Measurements from ENCODE around the gene TPSG1.

DNA sequence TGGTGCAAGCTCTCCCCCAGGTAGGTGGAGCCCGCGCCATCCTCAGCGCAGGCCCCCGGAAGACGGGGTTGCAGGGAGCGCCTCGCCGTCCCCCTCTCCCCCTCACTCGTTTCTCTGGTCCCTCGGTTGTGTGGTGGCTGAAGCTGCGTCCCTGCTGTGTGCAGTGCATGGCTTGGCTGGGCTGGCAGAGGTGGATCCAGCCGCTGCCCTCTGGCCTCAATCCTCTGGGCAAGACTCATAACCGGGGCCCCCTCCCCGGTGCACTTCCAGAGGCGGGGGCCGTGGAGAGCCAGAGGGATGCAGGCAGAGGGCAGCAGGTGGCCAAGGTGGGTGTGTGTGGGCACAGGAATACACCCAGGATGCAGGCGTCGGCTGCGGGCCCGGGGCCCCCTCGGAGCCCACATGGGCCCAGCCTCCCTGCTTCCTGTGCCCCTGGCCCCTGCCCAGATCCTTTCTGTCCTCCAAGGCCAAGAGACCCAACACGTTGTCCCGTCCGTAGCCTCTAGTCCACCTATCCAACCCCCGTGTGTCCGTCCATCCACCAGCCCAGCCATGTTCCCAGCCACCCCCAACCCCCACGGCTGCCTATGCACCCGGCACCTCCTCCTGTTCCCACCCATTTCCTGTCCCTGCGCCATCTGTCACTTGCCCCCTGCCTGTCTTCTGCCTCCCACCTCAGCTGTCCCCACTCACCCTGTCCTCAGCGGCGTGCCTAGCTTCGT lies 9.3 kb downstream of the TPSG1 start:
- TF ChIP-seq, protein P1, sequence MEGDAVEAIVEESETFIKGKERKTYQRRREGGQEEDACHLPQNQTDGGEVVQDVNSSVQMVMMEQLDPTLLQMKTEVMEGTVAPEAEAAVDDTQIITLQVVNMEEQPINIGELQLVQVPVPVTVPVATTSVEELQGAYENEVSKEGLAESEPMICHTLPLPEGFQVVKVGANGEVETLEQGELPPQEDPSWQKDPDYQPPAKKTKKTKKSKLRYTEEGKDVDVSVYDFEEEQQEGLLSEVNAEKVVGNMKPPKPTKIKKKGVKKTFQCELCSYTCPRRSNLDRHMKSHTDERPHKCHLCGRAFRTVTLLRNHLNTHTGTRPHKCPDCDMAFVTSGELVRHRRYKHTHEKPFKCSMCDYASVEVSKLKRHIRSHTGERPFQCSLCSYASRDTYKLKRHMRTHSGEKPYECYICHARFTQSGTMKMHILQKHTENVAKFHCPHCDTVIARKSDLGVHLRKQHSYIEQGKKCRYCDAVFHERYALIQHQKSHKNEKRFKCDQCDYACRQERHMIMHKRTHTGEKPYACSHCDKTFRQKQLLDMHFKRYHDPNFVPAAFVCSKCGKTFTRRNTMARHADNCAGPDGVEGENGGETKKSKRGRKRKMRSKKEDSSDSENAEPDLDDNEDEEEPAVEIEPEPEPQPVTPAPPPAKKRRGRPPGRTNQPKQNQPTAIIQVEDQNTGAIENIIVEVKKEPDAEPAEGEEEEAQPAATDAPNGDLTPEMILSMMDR (IDR thresholded peaks at IDR 0.05 in 8 of 11, conservative IDR thresholded peaks at IDR 0.05 in 3 of 11): no peak
- no peak for TF ChIP-seq POLR2A (IDR thresholded peaks at IDR 0.05)
